ENCODE results near the gene CEP85L.

DNA sequence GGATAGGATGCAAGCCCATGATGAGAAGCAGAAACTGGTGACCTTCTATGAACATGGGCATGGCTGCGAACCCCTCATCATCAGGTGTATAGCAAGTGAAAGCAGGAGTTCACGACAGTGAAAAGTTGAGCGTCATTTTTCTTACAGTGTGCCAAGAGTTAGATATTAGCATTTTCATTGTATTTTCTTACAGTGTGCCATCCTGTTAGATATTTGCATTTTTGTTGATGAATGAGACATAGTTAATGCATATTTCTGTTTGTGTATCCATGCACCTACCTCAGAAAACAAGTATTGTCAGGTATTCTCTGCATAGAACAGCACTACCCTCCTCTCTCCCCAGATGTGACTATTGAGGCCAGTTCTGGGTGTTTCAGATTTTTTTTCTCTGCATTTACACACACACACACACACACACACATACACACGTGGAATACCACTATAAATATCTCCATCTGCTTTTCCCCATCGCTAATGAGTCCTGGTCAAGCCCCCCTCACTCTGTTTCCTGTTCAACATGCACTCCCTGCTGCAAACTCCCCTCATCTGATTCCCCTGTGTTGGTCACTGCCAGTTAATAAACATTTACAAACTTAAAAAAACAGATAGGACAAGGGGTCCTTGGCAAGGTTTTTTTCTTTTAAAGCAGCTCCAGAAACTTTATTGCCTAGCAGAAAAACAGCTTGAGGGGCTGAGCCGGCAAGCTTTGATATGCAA lies 61.6 kb downstream of the CEP85L start:
- TF ChIP-seq, protein P1, sequence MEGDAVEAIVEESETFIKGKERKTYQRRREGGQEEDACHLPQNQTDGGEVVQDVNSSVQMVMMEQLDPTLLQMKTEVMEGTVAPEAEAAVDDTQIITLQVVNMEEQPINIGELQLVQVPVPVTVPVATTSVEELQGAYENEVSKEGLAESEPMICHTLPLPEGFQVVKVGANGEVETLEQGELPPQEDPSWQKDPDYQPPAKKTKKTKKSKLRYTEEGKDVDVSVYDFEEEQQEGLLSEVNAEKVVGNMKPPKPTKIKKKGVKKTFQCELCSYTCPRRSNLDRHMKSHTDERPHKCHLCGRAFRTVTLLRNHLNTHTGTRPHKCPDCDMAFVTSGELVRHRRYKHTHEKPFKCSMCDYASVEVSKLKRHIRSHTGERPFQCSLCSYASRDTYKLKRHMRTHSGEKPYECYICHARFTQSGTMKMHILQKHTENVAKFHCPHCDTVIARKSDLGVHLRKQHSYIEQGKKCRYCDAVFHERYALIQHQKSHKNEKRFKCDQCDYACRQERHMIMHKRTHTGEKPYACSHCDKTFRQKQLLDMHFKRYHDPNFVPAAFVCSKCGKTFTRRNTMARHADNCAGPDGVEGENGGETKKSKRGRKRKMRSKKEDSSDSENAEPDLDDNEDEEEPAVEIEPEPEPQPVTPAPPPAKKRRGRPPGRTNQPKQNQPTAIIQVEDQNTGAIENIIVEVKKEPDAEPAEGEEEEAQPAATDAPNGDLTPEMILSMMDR (IDR thresholded peaks at IDR 0.05 in 8 of 11, conservative IDR thresholded peaks at IDR 0.05 in 3 of 11) = no peak
- no peak for TF ChIP-seq POLR2A (IDR thresholded peaks at IDR 0.05)
